ENCODE results near the gene TKT.

TKT gene

DNA sequence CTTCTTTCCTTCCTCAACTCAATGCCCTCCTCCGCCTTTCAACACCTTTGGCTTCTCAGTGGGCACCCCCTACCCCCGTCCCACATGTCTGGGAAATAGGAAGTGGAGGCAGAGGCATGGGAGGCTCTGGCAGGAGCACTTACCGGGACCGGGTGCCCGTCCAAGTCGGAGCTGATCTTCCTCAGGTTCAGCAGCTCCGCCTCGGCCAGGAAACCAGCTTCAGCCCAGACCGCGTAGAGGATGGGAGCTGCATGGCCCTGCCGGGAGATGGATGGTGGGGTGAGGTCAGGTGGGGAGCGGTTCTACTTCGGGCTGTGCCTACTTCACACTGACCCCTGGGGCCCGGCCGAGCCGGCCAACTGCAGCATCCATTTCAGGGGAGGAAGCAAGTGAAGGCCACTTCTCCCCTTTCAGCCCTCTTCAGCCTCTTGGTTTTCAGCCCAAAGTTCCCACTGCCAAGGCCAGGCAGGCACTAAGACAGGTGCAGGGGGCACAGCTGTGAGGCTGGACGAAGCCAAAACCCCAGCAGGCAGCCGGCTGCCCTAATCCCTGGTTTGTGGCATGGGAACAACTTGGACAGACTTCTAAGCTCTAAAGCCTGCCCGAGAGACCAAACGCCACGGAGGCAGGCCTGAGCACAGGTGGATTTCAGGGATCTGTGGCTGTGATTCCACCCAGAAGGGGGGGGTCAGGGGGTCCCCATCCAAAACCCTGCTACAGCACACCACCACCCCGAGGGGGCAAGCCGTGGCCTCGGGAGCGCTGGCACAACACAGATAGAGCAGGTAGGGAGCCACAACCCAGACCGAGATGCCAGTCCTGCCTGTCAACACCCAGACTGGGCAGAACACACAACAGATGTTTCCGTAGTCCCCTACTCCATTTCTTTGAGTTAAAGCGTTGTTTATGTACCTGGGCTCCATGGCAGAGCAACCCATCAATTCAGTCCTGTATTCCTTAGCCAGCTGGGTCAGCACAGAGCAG is 14.5 kb downstream of the TKT start:
- TF ChIP-seq, protein P1, sequence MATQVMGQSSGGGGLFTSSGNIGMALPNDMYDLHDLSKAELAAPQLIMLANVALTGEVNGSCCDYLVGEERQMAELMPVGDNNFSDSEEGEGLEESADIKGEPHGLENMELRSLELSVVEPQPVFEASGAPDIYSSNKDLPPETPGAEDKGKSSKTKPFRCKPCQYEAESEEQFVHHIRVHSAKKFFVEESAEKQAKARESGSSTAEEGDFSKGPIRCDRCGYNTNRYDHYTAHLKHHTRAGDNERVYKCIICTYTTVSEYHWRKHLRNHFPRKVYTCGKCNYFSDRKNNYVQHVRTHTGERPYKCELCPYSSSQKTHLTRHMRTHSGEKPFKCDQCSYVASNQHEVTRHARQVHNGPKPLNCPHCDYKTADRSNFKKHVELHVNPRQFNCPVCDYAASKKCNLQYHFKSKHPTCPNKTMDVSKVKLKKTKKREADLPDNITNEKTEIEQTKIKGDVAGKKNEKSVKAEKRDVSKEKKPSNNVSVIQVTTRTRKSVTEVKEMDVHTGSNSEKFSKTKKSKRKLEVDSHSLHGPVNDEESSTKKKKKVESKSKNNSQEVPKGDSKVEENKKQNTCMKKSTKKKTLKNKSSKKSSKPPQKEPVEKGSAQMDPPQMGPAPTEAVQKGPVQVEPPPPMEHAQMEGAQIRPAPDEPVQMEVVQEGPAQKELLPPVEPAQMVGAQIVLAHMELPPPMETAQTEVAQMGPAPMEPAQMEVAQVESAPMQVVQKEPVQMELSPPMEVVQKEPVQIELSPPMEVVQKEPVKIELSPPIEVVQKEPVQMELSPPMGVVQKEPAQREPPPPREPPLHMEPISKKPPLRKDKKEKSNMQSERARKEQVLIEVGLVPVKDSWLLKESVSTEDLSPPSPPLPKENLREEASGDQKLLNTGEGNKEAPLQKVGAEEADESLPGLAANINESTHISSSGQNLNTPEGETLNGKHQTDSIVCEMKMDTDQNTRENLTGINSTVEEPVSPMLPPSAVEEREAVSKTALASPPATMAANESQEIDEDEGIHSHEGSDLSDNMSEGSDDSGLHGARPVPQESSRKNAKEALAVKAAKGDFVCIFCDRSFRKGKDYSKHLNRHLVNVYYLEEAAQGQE (IDR thresholded peaks at IDR 0.05; ENCODE audit: insufficient read depth in 1 of 2, low read depth in 2 of 2, low read length in 2 of 2) = no peak

DNA sequence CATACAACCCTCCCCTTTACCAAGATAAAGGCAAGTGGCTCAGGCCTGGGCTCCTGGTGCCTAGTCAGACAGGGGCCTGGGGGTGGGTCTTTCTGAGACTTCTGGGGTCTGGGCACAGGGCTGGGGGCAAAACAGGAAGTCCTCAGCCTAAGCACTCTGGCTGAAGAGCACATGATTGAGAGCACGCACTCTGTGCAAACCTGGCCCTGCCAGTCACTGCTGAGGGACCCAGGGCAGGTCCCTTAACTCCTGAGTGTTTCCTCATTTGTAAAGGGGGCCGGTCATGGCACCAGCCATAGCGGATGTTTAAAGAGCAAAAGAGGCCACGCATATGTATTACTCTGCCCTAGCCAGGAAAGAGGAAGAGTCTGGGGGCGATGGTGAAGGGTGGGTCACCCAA is 16.0 kb downstream of the TKT start:
- TF ChIP-seq POLR2AphosphoS5 (IDR thresholded peaks at IDR 0.05; ENCODE audit: low read depth, low read length) = no peak
- no peak for TF ChIP-seq FOXP2 (optimal IDR thresholded peaks at IDR 0.05; ENCODE audit: borderline replicate concordance, extremely low read depth, extremely low read length, insufficient read depth)
- no peak for TF ChIP-seq SIN3A (IDR thresholded peaks at IDR 0.05; ENCODE audit: borderline replicate concordance, insufficient read depth, low read length)
- TF ChIP-seq, protein P1 (IDR thresholded peaks at IDR 0.05; ENCODE audit: insufficient read depth in 1 of 2, low read depth in 2 of 2, low read length in 2 of 2) = no peak
- TF ChIP-seq TAF1 (IDR thresholded peaks at IDR 0.05; ENCODE audit: borderline replicate concordance, insufficient read depth, low read length) = no peak

DNA sequence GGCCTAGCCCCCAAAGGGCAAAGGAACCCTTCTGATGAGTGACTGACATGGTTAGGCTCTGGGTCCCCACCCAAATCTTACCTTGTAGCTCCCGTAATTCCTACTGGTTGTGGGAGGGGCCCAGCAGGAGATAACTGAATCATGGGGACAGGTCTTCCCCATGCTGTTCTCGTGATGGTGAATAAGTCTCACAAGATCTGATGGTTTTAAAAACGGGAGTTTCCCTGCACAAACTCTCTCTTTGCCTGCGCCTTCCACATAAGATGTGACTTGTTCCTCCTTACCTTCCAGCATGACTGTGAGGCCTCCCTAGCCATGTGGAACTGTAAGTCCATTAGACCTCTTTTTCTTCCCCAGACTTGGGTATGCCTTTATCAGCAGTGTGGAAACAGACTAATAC is 16.9 kb downstream of the TKT start:
- TF ChIP-seq SIN3A (IDR thresholded peaks at IDR 0.05; ENCODE audit: borderline replicate concordance, insufficient read depth, low read length) = no peak
- no peak for TF ChIP-seq FOXP2 (optimal IDR thresholded peaks at IDR 0.05; ENCODE audit: borderline replicate concordance, extremely low read depth, extremely low read length, insufficient read depth)
- TF ChIP-seq, protein P1 (IDR thresholded peaks at IDR 0.05; ENCODE audit: insufficient read depth in 1 of 2, low read depth in 2 of 2, low read length in 2 of 2) = no peak
- no peak for TF ChIP-seq TAF1 (IDR thresholded peaks at IDR 0.05; ENCODE audit: borderline replicate concordance, insufficient read depth, low read length)
- no peak for TF ChIP-seq POLR2AphosphoS5 (IDR thresholded peaks at IDR 0.05; ENCODE audit: low read depth, low read length)

DNA sequence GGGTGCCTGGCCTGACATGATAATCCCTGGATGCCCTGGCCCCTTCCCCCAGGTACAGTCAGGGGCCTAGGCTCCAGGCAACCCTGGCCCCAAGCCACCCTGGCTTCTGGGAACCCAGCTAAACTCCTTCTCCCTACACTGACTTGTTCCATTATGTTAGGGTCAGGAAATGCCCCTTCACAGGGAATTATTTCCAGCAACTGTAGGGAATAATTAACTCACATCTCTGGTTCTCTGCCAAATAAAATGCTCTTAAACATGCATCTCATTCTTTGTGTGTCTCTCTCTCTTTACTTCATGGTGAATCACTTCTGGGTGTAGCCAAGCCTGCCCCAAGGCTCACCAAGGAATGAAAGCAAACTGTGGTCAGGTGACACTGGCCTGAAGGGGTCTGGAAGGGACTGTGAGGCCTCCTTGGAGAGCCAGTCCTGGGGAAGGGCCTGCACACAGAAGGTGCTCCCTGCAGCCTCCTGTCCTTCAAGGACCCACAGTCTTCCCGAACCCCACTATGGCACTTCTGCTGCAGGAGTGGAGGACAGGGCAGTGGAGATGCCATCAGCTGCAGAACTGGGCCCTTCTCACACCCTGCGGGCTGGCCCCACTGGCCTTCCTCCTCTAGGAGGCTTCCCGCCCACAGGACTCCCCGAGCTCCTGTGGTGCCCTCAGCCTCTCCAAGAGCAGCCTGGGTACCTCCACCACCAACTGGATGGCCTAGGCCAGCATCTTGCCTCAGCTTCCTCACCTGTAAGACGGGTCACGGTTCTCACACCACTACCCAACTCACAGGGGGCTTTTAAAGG is 17.6 kb downstream of the TKT start:
- no peak for TF ChIP-seq FOXP2 (optimal IDR thresholded peaks at IDR 0.05; ENCODE audit: borderline replicate concordance, extremely low read depth, extremely low read length, insufficient read depth)
- TF ChIP-seq POLR2AphosphoS5 (IDR thresholded peaks at IDR 0.05; ENCODE audit: low read depth, low read length) = no peak
- no peak for TF ChIP-seq SIN3A (IDR thresholded peaks at IDR 0.05; ENCODE audit: borderline replicate concordance, insufficient read depth, low read length)
- TF ChIP-seq, protein P1 (IDR thresholded peaks at IDR 0.05; ENCODE audit: insufficient read depth in 1 of 2, low read depth in 2 of 2, low read length in 2 of 2) = no peak
